GM23338 (cell line): ENCODE results near the gene WIPF3. TPM values are rescaled to one million over a fixed set of nuclear protein-coding genes. Genes with fewer than 3 reads are reported as not detected.

ENCODE experiments used
- ATAC-seq: fragments of 200-7000 bp; cut with Tn5 transposase; 3 replicates; pipeline ENCODE4 v1.9.1; 2020
- DNase-seq: peaks from one replicate; pipeline ENCODE4 v3.0.0-alpha.2; 2015; ENCODE audit warnings: low spot score
- H2AFZ ChIP-seq: fragments of 200-600 bp; sonication (generic); 2 replicates; pipeline ENCODE4 v1.8.0; 2016; ENCODE audit warnings: antibody characterized with exemption, mild to moderate bottlenecking, moderate library complexity
- H3F3A ChIP-seq: fragments of 200-600 bp; sonication (generic); replicated peaks from 2 replicates; pipeline ENCODE4 v1.8.0; 2017; ENCODE audit warnings: antibody characterized with exemption, mixed run types, low read depth
- H3K27ac ChIP-seq: fragments of 200-600 bp; sonication (generic); 2 replicates; pipeline ENCODE4 v1.6.1; 2016; ENCODE audit warnings: low read depth
- H3K27me3 ChIP-seq: fragments of 200-600 bp; sonication (generic); 2 replicates; pipeline ENCODE4 v1.8.0; 2016; ENCODE audit warnings: mild to moderate bottlenecking, mixed run types, moderate library complexity; ENCODE audit not compliant: insufficient read depth
- H3K36me3 ChIP-seq: fragments of 200-600 bp; sonication (generic); 2 replicates; pipeline ENCODE4 v1.8.0; 2016; ENCODE audit warnings: mild to moderate bottlenecking; ENCODE audit not compliant: insufficient read depth
- H3K4me1 ChIP-seq: fragments of 200-600 bp; sonication (generic); 2 replicates; pipeline ENCODE4 v1.8.0; 2016; ENCODE audit warnings: mild to moderate bottlenecking, moderate library complexity; ENCODE audit not compliant: insufficient read depth
- H3K4me2 ChIP-seq: fragments of 200-600 bp; sonication (generic); 2 replicates; pipeline ENCODE4 v1.7.1; 2017; ENCODE audit warnings: mixed run types
- H3K4me3 ChIP-seq: fragments of 200-600 bp; sonication (generic); 2 replicates; pipeline ENCODE4 v1.6.1; 2016; ENCODE audit warnings: mixed run types
- H3K79me2 ChIP-seq: fragments of 200-600 bp; sonication (generic); replicated peaks from 2 replicates; pipeline ENCODE4 v1.8.0; 2017; ENCODE audit warnings: mild to moderate bottlenecking; ENCODE audit not compliant: insufficient read depth
- H3K9me2 ChIP-seq: fragments of 200-600 bp; sonication (generic); 2 replicates; pipeline ENCODE4 v1.8.0; 2017; ENCODE audit not compliant: insufficient read depth
- H4K20me1 ChIP-seq: fragments of 200-600 bp; sonication (generic); replicated peaks from 2 replicates; pipeline ENCODE4 v1.8.0; 2017; ENCODE audit warnings: mild to moderate bottlenecking; ENCODE audit not compliant: insufficient read depth
- H3K27ac Mint-ChIP-seq: 2 replicates; pipeline ENCODE4 v1.8.0; 2020; ENCODE audit warnings: inconsistent platforms, mild to moderate bottlenecking, moderate library complexity, mixed read lengths
- H3K27me3 Mint-ChIP-seq: 3 replicates; pipeline ENCODE4 v1.8.0; 2022; ENCODE audit warnings: low read depth, mild to moderate bottlenecking, moderate library complexity, mixed read lengths, inconsistent platforms; ENCODE audit not compliant: insufficient read depth, poor library complexity
- H3K36me3 Mint-ChIP-seq: 3 replicates; pipeline ENCODE4 v1.8.0; 2021; ENCODE audit warnings: low read depth, mild to moderate bottlenecking, inconsistent platforms, moderate library complexity, mixed read lengths
- H3K4me1 Mint-ChIP-seq: 3 replicates; pipeline ENCODE4 v1.8.0; 2020; ENCODE audit warnings: mild to moderate bottlenecking, inconsistent platforms, mixed read lengths
- H3K4me3 Mint-ChIP-seq: 3 replicates; pipeline ENCODE4 v1.8.0; 2021; ENCODE audit warnings: moderate library complexity, mild to moderate bottlenecking, inconsistent platforms, mixed read lengths
- H3K9me3 Mint-ChIP-seq: 3 replicates; pipeline ENCODE4 v1.8.0; 2020; ENCODE audit warnings: moderate library complexity, mild to moderate bottlenecking, inconsistent platforms, mixed read lengths
- CREB1 ChIP-seq: fragments of 250-450 bp; sonication (Bioruptor Pico); IDR thresholded peaks from 2 replicates; pipeline ENCODE4 v1.5.0; 2020; ENCODE audit warnings: low read depth, mild to moderate bottlenecking, moderate library complexity
- EZH2 ChIP-seq: fragments of 200-600 bp; sonication (generic); IDR thresholded peaks from one replicate; pipeline ENCODE4 v1.8.0; 2017; ENCODE audit warnings: antibody characterized with exemption, mild to moderate bottlenecking, low read depth; ENCODE audit not compliant: unreplicated experiment
- EZH2phosphoT487 ChIP-seq: fragments of 200-600 bp; sonication (generic); IDR thresholded peaks from one replicate; pipeline ENCODE4 v1.8.1; 2018; ENCODE audit warnings: antibody characterized with exemption; ENCODE audit not compliant: unreplicated experiment
- JUNB ChIP-seq: IDR thresholded peaks from one replicate; pipeline ENCODE4 v1.6.1; 2016; ENCODE audit warnings: antibody characterized with exemption; ENCODE audit not compliant: unreplicated experiment
- NANOG ChIP-seq: IDR thresholded peaks from 2 replicates; pipeline ENCODE4 v1.6.1; 2016; ENCODE audit warnings: antibody characterized with exemption, borderline replicate concordance
- POLR2AphosphoS5 ChIP-seq: IDR thresholded peaks from 2 replicates; pipeline ENCODE4 v1.6.1; 2016; ENCODE audit warnings: antibody characterized with exemption, low read depth
- STAT1 ChIP-seq: IDR thresholded peaks from one replicate; pipeline ENCODE4 v1.6.1; 2016; ENCODE audit warnings: antibody characterized with exemption; ENCODE audit not compliant: unreplicated experiment
- ZNF114 ChIP-seq: fragments of 250-450 bp; sonication (Bioruptor Pico); IDR thresholded peaks from 2 replicates; pipeline ENCODE4 v1.5.0; 2020; ENCODE audit warnings: mild to moderate bottlenecking, moderate library complexity
- ZNF331 ChIP-seq: fragments of 250-450 bp; sonication (Bioruptor Pico); IDR thresholded peaks from 2 replicates; pipeline ENCODE4 v1.5.0; 2020; ENCODE audit warnings: low read depth, mild to moderate bottlenecking, moderate library complexity
- polyA plus RNA-seq: library from polyadenylated mRNA; unstranded; fragments of >200 nt; fragmentation: Nextera tagmentation; extraction: Ambion mirVana; gene quantifications from 2 replicates; pipeline ENCODE4 v1.2.1, GENCODE V29; 2016
- total RNA-seq: library from RNA; depleted of rRNA; stranded (reverse); fragments of >200 nt; shearing (Covaris generic); gene quantifications from 2 replicates; pipeline ENCODE4 v1.2.3, GENCODE V29; 2014
- TF ChIP-seq, protein P1 (sequence below), 2 experiments: fragments of 200-600 bp in 1 of 2; sonication (generic) in 1 of 2; conservative IDR thresholded peaks; 2 replicates each; pipeline versions ENCODE4 v1.5.1 to v1.6.1; 2016 to 2017; ENCODE audit warnings: antibody characterized with exemption in 2 of 2, low read depth in 2 of 2, mild to moderate bottlenecking in 2 of 2, moderate library complexity in 1 of 2
- TF ChIP-seq, protein P2 (sequence below): IDR thresholded peaks from one replicate; pipeline ENCODE4 v1.6.1; 2018; ENCODE audit warnings: antibody characterized with exemption; ENCODE audit not compliant: unreplicated experiment
- TF ChIP-seq, protein P3 (sequence below): fragments of 250-450 bp; sonication (Bioruptor Pico); IDR thresholded peaks from 2 replicates; pipeline ENCODE4 v1.5.0; 2020; ENCODE audit warnings: mild to moderate bottlenecking, moderate library complexity
- TF ChIP-seq, protein P4 (sequence below): IDR thresholded peaks from 2 replicates; pipeline ENCODE4 v1.6.1; 2016; ENCODE audit warnings: antibody characterized with exemption

The WIPF3 gene
- total and polyA plus RNA-seq, 2 experiments from 2014 or later = 5.7 to 11.4 TPM

DNA sequence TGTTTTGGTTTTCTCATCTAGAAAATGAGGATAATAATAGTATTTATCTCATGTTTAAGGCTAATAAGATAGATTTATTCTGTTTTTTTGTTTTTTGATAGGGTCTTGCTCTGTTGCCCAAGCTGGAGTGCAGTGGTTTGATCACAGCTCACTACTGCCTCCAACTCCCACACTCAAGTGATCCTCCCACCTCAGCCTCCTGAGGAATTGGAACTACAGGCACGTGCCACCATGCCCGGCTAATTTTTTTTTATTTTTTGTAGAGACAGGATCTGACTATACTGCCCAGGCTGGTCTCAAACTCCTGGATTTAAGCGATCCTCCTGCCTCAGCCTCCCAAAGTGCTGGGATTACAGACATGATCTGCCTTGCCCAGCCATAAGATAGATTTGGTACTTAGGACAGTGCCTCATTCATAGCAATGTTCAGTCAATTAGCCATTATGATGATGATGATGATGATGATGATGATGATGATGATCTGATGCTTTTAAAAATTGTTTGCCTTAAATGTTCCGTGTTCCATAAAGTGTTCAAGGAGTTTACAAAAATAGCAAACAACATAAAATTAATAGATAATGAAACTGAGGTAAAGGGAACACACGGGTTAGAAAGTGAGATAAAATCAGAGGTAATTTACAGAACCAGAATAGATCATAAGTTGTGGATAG is 4.6 kb downstream of the WIPF3 start:
- Histone ChIP-seq H3K9me2 (no peaks in the 10 kb centered on the region), H3K27me3 (peaks cover 17% of the 10 kb centered on the region), H3K4me3 (no peak overlapping the region), H3F3A (peaks cover 7% of the 10 kb centered on the region; the same call in 1 of the 2 replicates), H2AFZ (no peak overlapping the region), H4K20me1 (no peaks in the 10 kb centered on the region), H3K4me2 (no peak overlapping the region), H3K36me3 (no peaks in the 10 kb centered on the region), H3K27ac (no peak overlapping the region), H3K79me2 (no peaks in the 10 kb centered on the region), H3K4me1 (no peaks in the 10 kb centered on the region)
- no peaks in the 10 kb centered on the region for H3K9me3 Mint-ChIP-seq
- DNase-seq = no peak
- H3K36me3 Mint-ChIP-seq = no peaks in the 10 kb centered on the region
- TF ChIP-seq, protein P1, sequence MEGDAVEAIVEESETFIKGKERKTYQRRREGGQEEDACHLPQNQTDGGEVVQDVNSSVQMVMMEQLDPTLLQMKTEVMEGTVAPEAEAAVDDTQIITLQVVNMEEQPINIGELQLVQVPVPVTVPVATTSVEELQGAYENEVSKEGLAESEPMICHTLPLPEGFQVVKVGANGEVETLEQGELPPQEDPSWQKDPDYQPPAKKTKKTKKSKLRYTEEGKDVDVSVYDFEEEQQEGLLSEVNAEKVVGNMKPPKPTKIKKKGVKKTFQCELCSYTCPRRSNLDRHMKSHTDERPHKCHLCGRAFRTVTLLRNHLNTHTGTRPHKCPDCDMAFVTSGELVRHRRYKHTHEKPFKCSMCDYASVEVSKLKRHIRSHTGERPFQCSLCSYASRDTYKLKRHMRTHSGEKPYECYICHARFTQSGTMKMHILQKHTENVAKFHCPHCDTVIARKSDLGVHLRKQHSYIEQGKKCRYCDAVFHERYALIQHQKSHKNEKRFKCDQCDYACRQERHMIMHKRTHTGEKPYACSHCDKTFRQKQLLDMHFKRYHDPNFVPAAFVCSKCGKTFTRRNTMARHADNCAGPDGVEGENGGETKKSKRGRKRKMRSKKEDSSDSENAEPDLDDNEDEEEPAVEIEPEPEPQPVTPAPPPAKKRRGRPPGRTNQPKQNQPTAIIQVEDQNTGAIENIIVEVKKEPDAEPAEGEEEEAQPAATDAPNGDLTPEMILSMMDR (conservative IDR thresholded peaks at IDR 0.05; ENCODE audit: low read depth in 2 of 2) = no peak
- TF ChIP-seq JUNB (no peak), ZNF331 (CRISPR knock-in tag) (no peak), NANOG (no peak), CREB1 (no peak), STAT1 (no peak), EZH2phosphoT487 (no peak), EZH2 (no peak), ZNF114 (no peak), POLR2AphosphoS5 (no peak)
- TF ChIP-seq, protein P2, sequence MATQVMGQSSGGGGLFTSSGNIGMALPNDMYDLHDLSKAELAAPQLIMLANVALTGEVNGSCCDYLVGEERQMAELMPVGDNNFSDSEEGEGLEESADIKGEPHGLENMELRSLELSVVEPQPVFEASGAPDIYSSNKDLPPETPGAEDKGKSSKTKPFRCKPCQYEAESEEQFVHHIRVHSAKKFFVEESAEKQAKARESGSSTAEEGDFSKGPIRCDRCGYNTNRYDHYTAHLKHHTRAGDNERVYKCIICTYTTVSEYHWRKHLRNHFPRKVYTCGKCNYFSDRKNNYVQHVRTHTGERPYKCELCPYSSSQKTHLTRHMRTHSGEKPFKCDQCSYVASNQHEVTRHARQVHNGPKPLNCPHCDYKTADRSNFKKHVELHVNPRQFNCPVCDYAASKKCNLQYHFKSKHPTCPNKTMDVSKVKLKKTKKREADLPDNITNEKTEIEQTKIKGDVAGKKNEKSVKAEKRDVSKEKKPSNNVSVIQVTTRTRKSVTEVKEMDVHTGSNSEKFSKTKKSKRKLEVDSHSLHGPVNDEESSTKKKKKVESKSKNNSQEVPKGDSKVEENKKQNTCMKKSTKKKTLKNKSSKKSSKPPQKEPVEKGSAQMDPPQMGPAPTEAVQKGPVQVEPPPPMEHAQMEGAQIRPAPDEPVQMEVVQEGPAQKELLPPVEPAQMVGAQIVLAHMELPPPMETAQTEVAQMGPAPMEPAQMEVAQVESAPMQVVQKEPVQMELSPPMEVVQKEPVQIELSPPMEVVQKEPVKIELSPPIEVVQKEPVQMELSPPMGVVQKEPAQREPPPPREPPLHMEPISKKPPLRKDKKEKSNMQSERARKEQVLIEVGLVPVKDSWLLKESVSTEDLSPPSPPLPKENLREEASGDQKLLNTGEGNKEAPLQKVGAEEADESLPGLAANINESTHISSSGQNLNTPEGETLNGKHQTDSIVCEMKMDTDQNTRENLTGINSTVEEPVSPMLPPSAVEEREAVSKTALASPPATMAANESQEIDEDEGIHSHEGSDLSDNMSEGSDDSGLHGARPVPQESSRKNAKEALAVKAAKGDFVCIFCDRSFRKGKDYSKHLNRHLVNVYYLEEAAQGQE = no peak
- TF ChIP-seq, protein P3, sequence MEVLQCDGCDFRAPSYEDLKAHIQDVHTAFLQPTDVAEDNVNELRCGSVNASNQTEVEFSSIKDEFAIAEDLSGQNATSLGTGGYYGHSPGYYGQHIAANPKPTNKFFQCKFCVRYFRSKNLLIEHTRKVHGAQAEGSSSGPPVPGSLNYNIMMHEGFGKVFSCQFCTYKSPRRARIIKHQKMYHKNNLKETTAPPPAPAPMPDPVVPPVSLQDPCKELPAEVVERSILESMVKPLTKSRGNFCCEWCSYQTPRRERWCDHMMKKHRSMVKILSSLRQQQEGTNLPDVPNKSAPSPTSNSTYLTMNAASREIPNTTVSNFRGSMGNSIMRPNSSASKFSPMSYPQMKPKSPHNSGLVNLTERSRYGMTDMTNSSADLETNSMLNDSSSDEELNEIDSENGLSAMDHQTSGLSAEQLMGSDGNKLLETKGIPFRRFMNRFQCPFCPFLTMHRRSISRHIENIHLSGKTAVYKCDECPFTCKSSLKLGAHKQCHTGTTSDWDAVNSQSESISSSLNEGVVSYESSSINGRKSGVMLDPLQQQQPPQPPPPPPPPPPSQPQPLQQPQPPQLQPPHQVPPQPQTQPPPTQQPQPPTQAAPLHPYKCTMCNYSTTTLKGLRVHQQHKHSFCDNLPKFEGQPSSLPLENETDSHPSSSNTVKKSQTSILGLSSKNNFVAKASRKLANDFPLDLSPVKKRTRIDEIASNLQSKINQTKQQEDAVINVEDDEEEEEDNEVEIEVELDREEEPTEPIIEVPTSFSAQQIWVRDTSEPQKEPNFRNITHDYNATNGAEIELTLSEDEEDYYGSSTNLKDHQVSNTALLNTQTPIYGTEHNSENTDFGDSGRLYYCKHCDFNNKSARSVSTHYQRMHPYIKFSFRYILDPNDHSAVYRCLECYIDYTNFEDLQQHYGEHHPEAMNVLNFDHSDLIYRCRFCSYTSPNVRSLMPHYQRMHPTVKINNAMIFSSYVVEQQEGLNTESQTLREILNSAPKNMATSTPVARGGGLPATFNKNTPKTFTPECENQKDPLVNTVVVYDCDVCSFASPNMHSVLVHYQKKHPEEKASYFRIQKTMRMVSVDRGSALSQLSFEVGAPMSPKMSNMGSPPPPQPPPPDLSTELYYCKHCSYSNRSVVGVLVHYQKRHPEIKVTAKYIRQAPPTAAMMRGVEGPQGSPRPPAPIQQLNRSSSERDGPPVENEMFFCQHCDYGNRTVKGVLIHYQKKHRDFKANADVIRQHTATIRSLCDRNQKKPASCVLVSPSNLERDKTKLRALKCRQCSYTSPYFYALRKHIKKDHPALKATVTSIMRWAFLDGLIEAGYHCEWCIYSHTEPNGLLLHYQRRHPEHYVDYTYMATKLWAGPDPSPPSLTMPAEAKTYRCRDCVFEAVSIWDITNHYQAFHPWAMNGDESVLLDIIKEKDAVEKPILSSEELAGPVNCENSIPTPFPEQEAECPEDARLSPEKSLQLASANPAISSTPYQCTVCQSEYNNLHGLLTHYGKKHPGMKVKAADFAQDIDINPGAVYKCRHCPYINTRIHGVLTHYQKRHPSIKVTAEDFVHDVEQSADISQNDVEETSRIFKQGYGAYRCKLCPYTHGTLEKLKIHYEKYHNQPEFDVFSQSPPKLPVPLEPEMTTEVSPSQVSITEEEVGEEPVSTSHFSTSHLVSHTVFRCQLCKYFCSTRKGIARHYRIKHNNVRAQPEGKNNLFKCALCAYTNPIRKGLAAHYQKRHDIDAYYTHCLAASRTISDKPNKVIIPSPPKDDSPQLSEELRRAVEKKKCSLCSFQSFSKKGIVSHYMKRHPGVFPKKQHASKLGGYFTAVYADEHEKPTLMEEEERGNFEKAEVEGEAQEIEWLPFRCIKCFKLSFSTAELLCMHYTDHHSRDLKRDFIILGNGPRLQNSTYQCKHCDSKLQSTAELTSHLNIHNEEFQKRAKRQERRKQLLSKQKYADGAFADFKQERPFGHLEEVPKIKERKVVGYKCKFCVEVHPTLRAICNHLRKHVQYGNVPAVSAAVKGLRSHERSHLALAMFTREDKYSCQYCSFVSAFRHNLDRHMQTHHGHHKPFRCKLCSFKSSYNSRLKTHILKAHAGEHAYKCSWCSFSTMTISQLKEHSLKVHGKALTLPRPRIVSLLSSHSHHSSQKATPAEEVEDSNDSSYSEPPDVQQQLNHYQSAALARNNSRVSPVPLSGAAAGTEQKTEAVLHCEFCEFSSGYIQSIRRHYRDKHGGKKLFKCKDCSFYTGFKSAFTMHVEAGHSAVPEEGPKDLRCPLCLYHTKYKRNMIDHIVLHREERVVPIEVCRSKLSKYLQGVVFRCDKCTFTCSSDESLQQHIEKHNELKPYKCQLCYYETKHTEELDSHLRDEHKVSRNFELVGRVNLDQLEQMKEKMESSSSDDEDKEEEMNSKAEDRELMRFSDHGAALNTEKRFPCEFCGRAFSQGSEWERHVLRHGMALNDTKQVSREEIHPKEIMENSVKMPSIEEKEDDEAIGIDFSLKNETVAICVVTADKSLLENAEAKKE (CRISPR knock-in tag) = no peak
- TF ChIP-seq, protein P4, sequence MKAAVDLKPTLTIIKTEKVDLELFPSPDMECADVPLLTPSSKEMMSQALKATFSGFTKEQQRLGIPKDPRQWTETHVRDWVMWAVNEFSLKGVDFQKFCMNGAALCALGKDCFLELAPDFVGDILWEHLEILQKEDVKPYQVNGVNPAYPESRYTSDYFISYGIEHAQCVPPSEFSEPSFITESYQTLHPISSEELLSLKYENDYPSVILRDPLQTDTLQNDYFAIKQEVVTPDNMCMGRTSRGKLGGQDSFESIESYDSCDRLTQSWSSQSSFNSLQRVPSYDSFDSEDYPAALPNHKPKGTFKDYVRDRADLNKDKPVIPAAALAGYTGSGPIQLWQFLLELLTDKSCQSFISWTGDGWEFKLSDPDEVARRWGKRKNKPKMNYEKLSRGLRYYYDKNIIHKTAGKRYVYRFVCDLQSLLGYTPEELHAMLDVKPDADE = no peak
- peaks cover 9% of the 10 kb centered on the region for H3K4me1 Mint-ChIP-seq
- H3K4me3 Mint-ChIP-seq = no peak overlapping the region
- peaks cover 8% of the 10 kb centered on the region for H3K27me3 Mint-ChIP-seq
- no peak overlapping the region for H3K27ac Mint-ChIP-seq
- no peak for ATAC-seq
